Measurements from ENCODE around the gene CPNE1.

- TF ChIP-seq, protein P1, sequence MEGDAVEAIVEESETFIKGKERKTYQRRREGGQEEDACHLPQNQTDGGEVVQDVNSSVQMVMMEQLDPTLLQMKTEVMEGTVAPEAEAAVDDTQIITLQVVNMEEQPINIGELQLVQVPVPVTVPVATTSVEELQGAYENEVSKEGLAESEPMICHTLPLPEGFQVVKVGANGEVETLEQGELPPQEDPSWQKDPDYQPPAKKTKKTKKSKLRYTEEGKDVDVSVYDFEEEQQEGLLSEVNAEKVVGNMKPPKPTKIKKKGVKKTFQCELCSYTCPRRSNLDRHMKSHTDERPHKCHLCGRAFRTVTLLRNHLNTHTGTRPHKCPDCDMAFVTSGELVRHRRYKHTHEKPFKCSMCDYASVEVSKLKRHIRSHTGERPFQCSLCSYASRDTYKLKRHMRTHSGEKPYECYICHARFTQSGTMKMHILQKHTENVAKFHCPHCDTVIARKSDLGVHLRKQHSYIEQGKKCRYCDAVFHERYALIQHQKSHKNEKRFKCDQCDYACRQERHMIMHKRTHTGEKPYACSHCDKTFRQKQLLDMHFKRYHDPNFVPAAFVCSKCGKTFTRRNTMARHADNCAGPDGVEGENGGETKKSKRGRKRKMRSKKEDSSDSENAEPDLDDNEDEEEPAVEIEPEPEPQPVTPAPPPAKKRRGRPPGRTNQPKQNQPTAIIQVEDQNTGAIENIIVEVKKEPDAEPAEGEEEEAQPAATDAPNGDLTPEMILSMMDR (IDR thresholded peaks at IDR 0.05): no peak
- TF ChIP-seq POLR2A (IDR thresholded peaks at IDR 0.05): no peak
These were observed 31.3 kb upstream of the CPNE1 start for GRCh38 chr20:35695978-35696377.

Measured in Peyer's patch (tissue), 4 donors.